IgD-negative memory B cell (primary cell): Measurements from ENCODE around the gene MPP1. TPM values are rescaled to one million over a fixed set of nuclear protein-coding genes. Genes with fewer than 3 reads are reported as not detected.
A peak's percentile ranks its signal among the peaks of the same experiment; 100 is the strongest.

Experiments used
- H3K27ac Mint-ChIP-seq, 3 donors: one replicate each; pipeline ENCODE4 v1.8.0; 2020 to 2022; ENCODE audit warnings: mild to moderate bottlenecking in 3 of 3, mixed read lengths in 3 of 3, moderate library complexity in 1 of 3
- H3K27me3 Mint-ChIP-seq: one replicate; pipeline ENCODE4 v1.8.0; 2021; ENCODE audit warnings: mixed read lengths
- H3K36me3 Mint-ChIP-seq: one replicate; pipeline ENCODE4 v1.8.0; 2020; ENCODE audit warnings: mild to moderate bottlenecking, mixed read lengths
- H3K4me1 Mint-ChIP-seq, 3 donors: one replicate each; pipeline ENCODE4 v1.8.0; 2020 to 2022; ENCODE audit warnings: mixed read lengths in 3 of 3, mild to moderate bottlenecking in 1 of 3
- H3K4me3 Mint-ChIP-seq, 4 donors: one replicate each; pipeline ENCODE4 v1.8.0; 2020 to 2022; ENCODE audit warnings: mild to moderate bottlenecking in 4 of 4, mixed read lengths in 4 of 4, moderate library complexity in 3 of 4
- H3K9me3 Mint-ChIP-seq, 3 donors: one replicate each; pipeline ENCODE4 v1.8.0; 2020 to 2021; ENCODE audit warnings: mixed read lengths in 3 of 3, mild to moderate bottlenecking in 1 of 3
- polyA plus RNA-seq: library from polyadenylated mRNA; unstranded; fragments of 300-500 nt; fragmentation: Illumina TruSeq; gene quantifications from one replicate; pipeline ENCODE4 v1.2.3, GENCODE V29; 2021

Gene MPP1
- polyA plus RNA-seq, 1 donor from 2014 or later: 9.9 TPM

- no peak overlapping the region for H3K4me3 Mint-ChIP-seq
- peaks cover 8 to 32% (median 10%) of the 10 kb centered on the region in 3 donors for H3K4me1 Mint-ChIP-seq
- H3K27me3 Mint-ChIP-seq: peaks cover 3% of the 10 kb centered on the region
- H3K36me3 Mint-ChIP-seq: no peaks in the 10 kb centered on the region
- no peaks in the 10 kb centered on the region for H3K9me3 Mint-ChIP-seq
- peak overlapping the region in 2 of 3 donors; percentile 22 to 65 for H3K27ac Mint-ChIP-seq
These were observed 69.4 kb downstream of the MPP1 start for GRCh38 chrX:154735695-154736393.

- Mint-ChIP-seq H3K27ac (peak overlapping the region; percentile 52 to 89 (median 66)), H3K9me3 (no peaks in the 10 kb centered on the region), H3K27me3 (peaks cover 3% of the 10 kb centered on the region), H3K36me3 (no peaks in the 10 kb centered on the region), H3K4me3 (peak overlapping the region; percentile 4 to 73 (median 40)), H3K4me1 (peaks cover 8 to 32% (median 10%) of the 10 kb centered on the region in 3 donors)
These were observed 71.1 kb downstream of the MPP1 start for GRCh38 chrX:154734061-154734781.

GRCh38 chrX:154733066-154733425 is 72.2 kb downstream of the MPP1 start:
- Mint-ChIP-seq H3K36me3 (no peaks in the 10 kb centered on the region), H3K4me1 (peaks cover 8 to 32% (median 10%) of the 10 kb centered on the region in 3 donors), H3K4me3 (no peak overlapping the region), H3K9me3 (no peaks in the 10 kb centered on the region), H3K27me3 (peaks cover 3% of the 10 kb centered on the region), H3K27ac (no peak overlapping the region)

GRCh38 chrX:154732421-154733065 is 72.7 kb downstream of the MPP1 start:
- H3K4me3 Mint-ChIP-seq: no peak overlapping the region
- H3K27me3 Mint-ChIP-seq: peaks cover 3% of the 10 kb centered on the region
- H3K4me1 Mint-ChIP-seq: peaks cover 8 to 31% (median 10%) of the 10 kb centered on the region in 3 donors
- no peak overlapping the region for H3K27ac Mint-ChIP-seq
- H3K36me3 Mint-ChIP-seq: no peaks in the 10 kb centered on the region
- H3K9me3 Mint-ChIP-seq: no peaks in the 10 kb centered on the region

GRCh38 chrX:154731881-154732280 is 73.4 kb downstream of the MPP1 start:
- no peaks in the 10 kb centered on the region for H3K36me3 Mint-ChIP-seq
- H3K9me3 Mint-ChIP-seq: no peaks in the 10 kb centered on the region
- no peak overlapping the region for H3K4me3 Mint-ChIP-seq
- H3K4me1 Mint-ChIP-seq: peaks cover 8 to 31% (median 9%) of the 10 kb centered on the region in 3 donors
- no peak overlapping the region for H3K27ac Mint-ChIP-seq
- H3K27me3 Mint-ChIP-seq: peaks cover 3% of the 10 kb centered on the region

- H3K27ac Mint-ChIP-seq: no peak overlapping the region
- H3K4me3 Mint-ChIP-seq: no peak overlapping the region
- H3K27me3 Mint-ChIP-seq: peaks cover 3% of the 10 kb centered on the region
- H3K36me3 Mint-ChIP-seq: no peaks in the 10 kb centered on the region
- peaks cover 7 to 31% (median 8%) of the 10 kb centered on the region in 3 donors for H3K4me1 Mint-ChIP-seq
- H3K9me3 Mint-ChIP-seq: no peaks in the 10 kb centered on the region
These were observed 74.1 kb downstream of the MPP1 start for GRCh38 chrX:154731184-154731583.

- Mint-ChIP-seq H3K27me3 (peaks cover 3% of the 10 kb centered on the region), H3K9me3 (no peaks in the 10 kb centered on the region), H3K4me1 (peaks cover 6 to 27% (median 12%) of the 10 kb centered on the region in 3 donors), H3K36me3 (no peaks in the 10 kb centered on the region), H3K4me3 (no peak overlapping the region), H3K27ac (peak overlapping the region in 1 of 3 donors; percentile 60)
These were observed 74.9 kb downstream of the MPP1 start for GRCh38 chrX:154730253-154730891.

- peaks cover 2% of the 10 kb centered on the region for H3K27me3 Mint-ChIP-seq
- H3K27ac Mint-ChIP-seq: no peak overlapping the region
- H3K4me3 Mint-ChIP-seq: no peak overlapping the region
These were observed 75.8 kb downstream of the MPP1 start for GRCh38 chrX:154729439-154729838.

More at GRCh38 chrX:154729439-154729838, 75.8 kb downstream of the MPP1 start:
- H3K9me3 Mint-ChIP-seq: no peaks in the 10 kb centered on the region
- peaks cover 7 to 22% (median 20%) of the 10 kb centered on the region in 3 donors for H3K4me1 Mint-ChIP-seq
- no peaks in the 10 kb centered on the region for H3K36me3 Mint-ChIP-seq

Other genes with a start within 250 kb of the MPP1 start
- not detected for gene CTAG1A, start 220.4 kb downstream of the MPP1 start, polyA plus RNA-seq
- not detected for gene CTAG1B, start 186.2 kb downstream of the MPP1 start, polyA plus RNA-seq
- not detected for gene CTAG2, start 151.9 kb downstream of the MPP1 start, polyA plus RNA-seq
- 3.0 TPM for gene GAB3, start 54.4 kb downstream of the MPP1 start, polyA plus RNA-seq
- 34.4 TPM for gene DKC1, start 42.6 kb downstream of the MPP1 start, polyA plus RNA-seq
- gene SMIM9, start 29.2 kb upstream of the MPP1 start, polyA plus RNA-seq: not detected
- gene F8A1, start 80.9 kb upstream of the MPP1 start, polyA plus RNA-seq: 29.7 TPM
- 2.7 TPM for gene F8, start 217.2 kb upstream of the MPP1 start, polyA plus RNA-seq
- gene FUNDC2, start 221.4 kb upstream of the MPP1 start, polyA plus RNA-seq: 169 TPM